SK-N-SH treated with all-trans-retinoic acid at 6 μM for 48 hours (cell line): ENCODE measurements around the gene ARHGEF3.

Experiments used
- ATAC-seq: fragments of 200-7000 bp; cut with Tn5 transposase; 3 replicates; pipeline ENCODE4 v1.9.1; 2020; ENCODE audit warnings: mild to moderate bottlenecking, moderate library complexity
- ARNTL ChIP-seq: fragments of 450-650 bp; formaldehyde crosslinking; IDR thresholded peaks from 2 replicates; pipeline ENCODE4 v1.5.0; 2020; ENCODE audit warnings: low read depth, mild to moderate bottlenecking, moderate library complexity, borderline replicate concordance
- BACH2 ChIP-seq: fragments of 250-450 bp; sonication (Bioruptor Pico); IDR thresholded peaks from 2 replicates; pipeline ENCODE4 v1.9.0; 2021; ENCODE audit warnings: mild to moderate bottlenecking, borderline replicate concordance
- CREB5 ChIP-seq: fragments of 250-450 bp; sonication (Bioruptor Pico); IDR thresholded peaks from 2 replicates; pipeline ENCODE4 v1.5.1; 2020; ENCODE audit warnings: low read depth, mild to moderate bottlenecking, moderate library complexity
- CSRNP3 ChIP-seq: fragments of 250-450 bp; sonication (Bioruptor Pico); IDR thresholded peaks from 2 replicates; pipeline ENCODE4 v1.5.1; 2021; ENCODE audit warnings: mild to moderate bottlenecking, moderate library complexity
- ESRRG ChIP-seq: fragments of 250-450 bp; sonication (Bioruptor Pico); IDR thresholded peaks from 2 replicates; pipeline ENCODE4 v1.6.1; 2021; ENCODE audit warnings: mild to moderate bottlenecking
- GLIS3 ChIP-seq: fragments of 250-450 bp; sonication (Bioruptor Pico); IDR thresholded peaks from 2 replicates; pipeline ENCODE4 v1.5.0; 2020; ENCODE audit warnings: mild to moderate bottlenecking, moderate library complexity
- ISL1 ChIP-seq: fragments of 250-450 bp; sonication (Bioruptor Pico); IDR thresholded peaks from 2 replicates; pipeline ENCODE4 v2.1.2; 2022; ENCODE audit warnings: mild to moderate bottlenecking, moderate library complexity
- OSR1 ChIP-seq: fragments of 250-450 bp; sonication (Bioruptor Pico); IDR thresholded peaks from 2 replicates; pipeline ENCODE4 v1.8.0; 2022; ENCODE audit warnings: moderate library complexity, mild to moderate bottlenecking, inconsistent platforms
- PATZ1 ChIP-seq: fragments of 250-450 bp; sonication (Bioruptor Pico); IDR thresholded peaks from 2 replicates; pipeline ENCODE4 v1.8.0; 2020; ENCODE audit warnings: mild to moderate bottlenecking, moderate library complexity, borderline replicate concordance
- POU6F1 ChIP-seq: fragments of 250-450 bp; sonication (Bioruptor Pico); IDR thresholded peaks from 2 replicates; pipeline ENCODE4 v1.8.0; 2021; ENCODE audit warnings: low read depth, mild to moderate bottlenecking, moderate library complexity, borderline replicate concordance
- SNAI2 ChIP-seq: fragments of 250-450 bp; sonication (Bioruptor Pico); IDR thresholded peaks from 2 replicates; pipeline ENCODE4 v1.5.0; 2020; ENCODE audit warnings: mild to moderate bottlenecking, moderate library complexity
- TCF4 ChIP-seq: fragments of 250-450 bp; sonication (Bioruptor Pico); IDR thresholded peaks from 2 replicates; pipeline ENCODE4 v1.8.0; 2021; ENCODE audit warnings: mild to moderate bottlenecking, moderate library complexity, borderline replicate concordance
- TOX ChIP-seq: fragments of 250-450 bp; sonication (Bioruptor Pico); IDR thresholded peaks from 2 replicates; pipeline ENCODE4 v1.8.0; 2021; ENCODE audit warnings: mild to moderate bottlenecking, moderate library complexity, borderline replicate concordance
- TSHZ2 ChIP-seq: fragments of 250-450 bp; sonication (Bioruptor Pico); IDR thresholded peaks from 2 replicates; pipeline ENCODE4 v1.5.0; 2020; ENCODE audit warnings: mild to moderate bottlenecking, moderate library complexity
- ZC3H10 ChIP-seq: fragments of 250-450 bp; sonication (Bioruptor Pico); IDR thresholded peaks from 2 replicates; pipeline ENCODE4 v1.5.1; 2021; ENCODE audit warnings: mild to moderate bottlenecking, moderate library complexity
- ZNF565 ChIP-seq: fragments of 450-650 bp; formaldehyde crosslinking; conservative IDR thresholded peaks from 2 replicates; pipeline ENCODE4 v1.5.0; 2020; ENCODE audit warnings: low read depth, mild to moderate bottlenecking, moderate library complexity
- ZNF8 ChIP-seq: fragments of 450-650 bp; formaldehyde crosslinking; IDR thresholded peaks from 2 replicates; pipeline ENCODE4 v1.5.0; 2020; ENCODE audit warnings: mild to moderate bottlenecking, moderate library complexity

The ARHGEF3 gene

GRCh38 chr3:56812754-56813652 is 11.3 kb upstream of the ARHGEF3 start:
- TF ChIP-seq TSHZ2 (CRISPR knock-in tag), result no peak
- TF ChIP-seq ISL1, result peak; percentile 41; the same call in 1 of the 2 replicates
- peak; percentile 84 for ATAC-seq

GRCh38 chr3:56811546-56812202 is 9.9 kb upstream of the ARHGEF3 start:
- TF ChIP-seq ARNTL (CRISPR knock-in tag), result no peak
- TF ChIP-seq ISL1, result peak; percentile 32
- ATAC-seq, result peak; percentile 25; the same call in 1 of the 3 replicates

- TF ChIP-seq TOX (CRISPR knock-in tag) (no peak), CREB5 (CRISPR knock-in tag) (no peak), ZNF8 (no peak), PATZ1 (CRISPR knock-in tag) (no peak), ZNF565 (CRISPR knock-in tag) (no peak), CSRNP3 (CRISPR knock-in tag) (no peak), OSR1 (CRISPR knock-in tag) (no peak), POU6F1 (CRISPR knock-in tag) (no peak), ZC3H10 (CRISPR knock-in tag) (no peak), ARNTL (CRISPR knock-in tag) (no peak), ESRRG (no peak), SNAI2 (CRISPR knock-in tag) (no peak), GLIS3 (CRISPR knock-in tag) (no peak), TCF4 (CRISPR knock-in tag) (no peak), BACH2 (CRISPR knock-in tag) (no peak), TSHZ2 (CRISPR knock-in tag) (no peak), ISL1 (no peak)
- TF ChIP-seq, all 23 proteins: peak for 0
- ATAC-seq, result no peak; the same call in 2 of the 3 replicates
Measured at GRCh38 chr3:56810577-56811545, 9.1 kb upstream of the ARHGEF3 start.
